K562 (cell line): ENCODE data around the gene VMP1. TPM values are rescaled to one million over a fixed set of nuclear protein-coding genes. Genes with fewer than 3 reads are reported as not detected.

ENCODE experiments used
- ATAC-seq: fragments of 200-7000 bp; cut with Tn5 transposase; 3 replicates; pipeline ENCODE4 v1.9.1; 2020; ENCODE audit warnings: moderate library complexity
- BruUV-seq: library from RNA; stranded (reverse); fragments of 400-500 nt; replicated peaks from 2 replicates; lab custom pipeline; 2021; lab: Mats Ljungman, UMichigan
- CTCF ChIA-PET: fragments of 300-600 bp; formaldehyde crosslinking; extraction: SDS; loops from one replicate; lab custom pipeline; 2021; ENCODE audit warnings: low intra/inter-chr PET ratio; lab: Yijun Ruan, JAX
- POLR2A ChIA-PET: fragments of 300-600, 350-650 bp; sonication (Branson Sonifier 250); formaldehyde crosslinking; extraction: SDS; loops from one replicate; lab custom pipeline; 2021; ENCODE audit warnings: antibody characterized with exemption, inconsistent platforms; lab: Yijun Ruan, JAX
- DNase-seq, 4 experiments: peaks; one replicate each; pipeline versions ENCODE4 v3.0.0 to v3.0.0-alpha.2; 2011 to 2018; ENCODE audit warnings: low spot score in 3 of 4, mixed read lengths in 3 of 4; ENCODE audit errors: extremely low read depth in 1 of 4
- FAIRE-seq: peaks from 2 replicates; lab custom pipeline; 2011; peaks lifted over from hg19 to GRCh38; lab: Jason Lieb, UNC
- H2AFZ ChIP-seq: 2 replicates; pipeline ENCODE4 v1.6.0; 2011; ENCODE audit warnings: low read depth, low read length, control low read depth, inconsistent platforms
- H3K27ac ChIP-seq: fragments of 200-600 bp; 3 replicates; pipeline ENCODE4 v1.8.0; 2011; ENCODE audit warnings: low read depth, mild to moderate bottlenecking, control low read depth, inconsistent platforms, low read length, moderate library complexity, mixed read lengths; ENCODE audit errors: extremely low read depth
- H3K27me3 ChIP-seq, 2 experiments: fragments of 300-600 bp in 1 of 2; 2 replicates in 1 of 2; 3 replicates in 1 of 2; pipeline versions ENCODE4 v1.6.0 to v1.8.0; 2011; ENCODE audit warnings: inconsistent platforms in 2 of 2, low read length in 2 of 2, mild to moderate bottlenecking in 1 of 2, mixed read lengths in 1 of 2, moderate library complexity in 1 of 2; ENCODE audit not compliant: control insufficient read depth in 2 of 2, insufficient read depth in 2 of 2
- H3K36me3 ChIP-seq: fragments of 300-600 bp; 3 replicates; pipeline ENCODE4 v1.8.0; 2011; ENCODE audit warnings: mild to moderate bottlenecking, low read length, inconsistent platforms; ENCODE audit not compliant: control insufficient read depth, insufficient read depth
- H3K4me1 ChIP-seq, 2 experiments: fragments of 200-600 bp in 1 of 2; replicated peaks in 1 of 2; 2 replicates in 1 of 2; 3 replicates in 1 of 2; pipeline versions ENCODE4 v1.5.1 to v1.8.0; 2011; ENCODE audit warnings: inconsistent platforms in 2 of 2, low read length in 2 of 2, mild to moderate bottlenecking in 1 of 2, mixed read lengths in 1 of 2, moderate library complexity in 1 of 2; ENCODE audit not compliant: control insufficient read depth in 2 of 2, insufficient read depth in 2 of 2
- H3K4me2 ChIP-seq: 2 replicates; pipeline ENCODE4 v1.6.1; 2011; ENCODE audit warnings: low read length, control low read depth, inconsistent platforms, mixed read lengths; ENCODE audit not compliant: insufficient read depth
- H3K4me3 ChIP-seq: fragments of 200-600 bp; sonication (generic), shearing (Covaris generic); 2 replicates; pipeline ENCODE4 v1.5.1; 2016; ENCODE audit warnings: control low read depth, inconsistent platforms
- H3K79me2 ChIP-seq: fragments of 200-600 bp; 3 replicates; pipeline ENCODE4 v1.8.0; 2011; ENCODE audit warnings: low read length, inconsistent platforms; ENCODE audit not compliant: control insufficient read depth, insufficient read depth
- H3K9ac ChIP-seq, 2 experiments: 2 replicates each; pipeline versions ENCODE4 v1.6.0 to v1.6.1; 2011; ENCODE audit warnings: low read depth in 2 of 2, low read length in 2 of 2, control low read depth in 1 of 2, inconsistent platforms in 1 of 2, mild to moderate bottlenecking in 1 of 2, mixed read lengths in 1 of 2; ENCODE audit not compliant: insufficient read depth in 1 of 2
- H3K9me1 ChIP-seq: one replicate; pipeline ENCODE4 v1.6.0; 2011; ENCODE audit warnings: inconsistent platforms, mild to moderate bottlenecking, low read length, moderate library complexity; ENCODE audit not compliant: control insufficient read depth, insufficient read depth
- H3K9me3 ChIP-seq: replicated peaks from 2 replicates; pipeline ENCODE4 v1.5.1; 2011; ENCODE audit warnings: low read depth, low read length, inconsistent platforms; ENCODE audit not compliant: control insufficient read depth, insufficient read depth
- H4K20me1 ChIP-seq: replicated peaks from 2 replicates; pipeline ENCODE4 v1.6.1; 2011; ENCODE audit warnings: low read length, inconsistent platforms, mixed read lengths; ENCODE audit not compliant: control insufficient read depth, insufficient read depth
- CEBPB ChIP-seq: fragments of 450-650 bp; IDR thresholded peaks from 2 replicates; pipeline ENCODE4 v1.6.1; 2016; ENCODE audit warnings: missing genetic modification characterization, missing compliant biosample characterization
- CHD7 ChIP-seq: fragments of 200-600 bp; sonication (generic); IDR thresholded peaks from one replicate; pipeline ENCODE4 v1.6.1; 2012; ENCODE audit warnings: mild to moderate bottlenecking, low read depth, low read length, inconsistent platforms
- MCM2 ChIP-seq: fragments of 450-650 bp; IDR thresholded peaks from 2 replicates; pipeline ENCODE4 v1.6.1; 2017; ENCODE audit warnings: low read depth, mild to moderate bottlenecking
- RBM22 ChIP-seq: fragments of 200-400 bp; formaldehyde crosslinking; IDR thresholded peaks from 2 replicates; pipeline ENCODE4 v1.6.1; 2018; ENCODE audit warnings: low read length, low read depth; ENCODE audit not compliant: poor library complexity, severe bottlenecking
- TOE1 ChIP-seq, 2 experiments: fragments of 450-650 bp in 1 of 2; sonication (generic) in 1 of 2; formaldehyde crosslinking in 1 of 2; IDR thresholded peaks; 2 replicates each; pipeline versions ENCODE4 v1.7.1 to v1.8.0; 2016 to 2022; ENCODE audit warnings: borderline replicate concordance in 2 of 2, mild to moderate bottlenecking in 2 of 2, antibody characterized with exemption in 1 of 2, inconsistent platforms in 1 of 2, low read depth in 1 of 2, missing genetic modification reagents in 1 of 2, moderate library complexity in 1 of 2
- ZNF695 ChIP-seq: fragments of 450-650 bp; formaldehyde crosslinking; IDR thresholded peaks from 2 replicates; pipeline ENCODE4 v1.4.0; 2020; ENCODE audit warnings: mild to moderate bottlenecking, moderate library complexity
- WGBS: fragments of 100-300 bp; shearing (Covaris generic); methylation state at CpG from one replicate; pipeline ENCODE4 v1.1.6; 2016; ENCODE audit warnings: low coverage, mixed read lengths; ENCODE audit not compliant: insufficient coverage; ENCODE audit errors: missing lambda C conversion rate; 5-methylcytosine and 5-hydroxymethylcytosine counted together
- in situ Hi-C: fragments of 300-500 bp; cut with MboI; formaldehyde crosslinking; loops from 4 replicates; pipeline ENCODE4 v1.15.0; 2018; ENCODE audit warnings: inconsistent platforms, mixed read lengths
- intact Hi-C: fragments of 100-400 bp; cut with micrococcal nuclease; formaldehyde crosslinking; loops from 2 replicates; pipeline ENCODE4 v1.14.2; 2022
- polyA plus RNA-seq, 8 experiments: library from polyadenylated mRNA; depleted of rRNA in 4 of 8; stranded (reverse) in 5 of 8; unstranded in 3 of 8; fragments of >200 nt; fragmentation: Nextera tagmentation in 2 of 8; fragmentation: Illumina TruSeq in 1 of 8; extraction: Ambion mirVana in 2 of 8; extraction: Trizol in 1 of 8; gene quantifications; 2 replicates each; pipeline versions ENCODE4 v1.2.1 to v1.2.3, GENCODE V29; 2011 to 2014; ENCODE audit warnings: inconsistent platforms in 1 of 8, missing spikeins in 1 of 8
- total RNA-seq, 7 experiments: library from RNA; depleted of rRNA in 6 of 7; stranded (reverse); fragments of >200 nt in 6 of 7; fragmentation: Illumina TruSeq in 2 of 7; extraction: Trizol in 2 of 7; gene quantifications; 2 replicates each; pipeline versions ENCODE4 v1.2.1 to v1.2.3, GENCODE V29; 2011 to 2021; ENCODE audit warnings: low replicate concordance in 1 of 7

Gene VMP1
- total and polyA plus RNA-seq, 9 of the 15 experiments (the other 6 are each of a cell fraction or from before 2014, with no cell fraction given) = 123 to 304 (median 151) TPM

GRCh38 chr17:59769887-59770286 lies 62.4 kb downstream of the VMP1 start:
- Histone ChIP-seq H3K9me3 (no peaks in the 10 kb centered on the region), H3K79me2 (no peaks in the 10 kb centered on the region), H3K36me3 (peaks cover 28% of the 10 kb centered on the region), H2AFZ (no peak overlapping the region), H3K27ac (peak overlapping the region; percentile 17; the same call in 1 of the 3 replicates), H3K4me2 (no peak overlapping the region), H4K20me1 (no peaks in the 10 kb centered on the region), H3K27me3 (no peaks in the 10 kb centered on the region), H3K9me1 (no peaks in the 10 kb centered on the region), H3K4me1 (no peaks in the 10 kb centered on the region), H3K9ac (no peak overlapping the region), H3K4me3 (no peak overlapping the region)
- ChIA-PET CTCF (no interaction called here), POLR2A (interaction anchor here (0.8 to 1.2 kb wide), 6 partner anchors 9 to 72 kb away, joined by 3 to 6 read pairs (median 3); no protein-coding TSS in a partner anchor)
- intact Hi-C loops (no loop called here), in situ Hi-C loops (no loop called here)
- 68% methylated on average over 1 of the region's 1 CpG for WGBS
- FAIRE-seq = no peak
- DNase-seq = no peak
- no peak for ATAC-seq
- no TSS peak for BruUV-seq
- no peak for TF ChIP-seq MCM2
- TF ChIP-seq CEBPB (tag) = no peak
- TF ChIP-seq RBM22 = no peak
- peak; percentile 32; the same call in 1 of the 2 replicates for TF ChIP-seq TOE1 (IDR thresholded peaks at IDR 0.05; ENCODE audit: borderline replicate concordance)
- no peak for TF ChIP-seq TOE1 (CRISPR knock-in tag; IDR thresholded peaks at IDR 0.05; ENCODE audit: borderline replicate concordance, low read depth)
- no peak for TF ChIP-seq CHD7
- TF ChIP-seq ZNF695 (CRISPR knock-in tag) = no peak
